ENCODE data around the gene IQSEC3.
"Not testable (repeated sequence)": the region's sequence is repeated elsewhere in the genome, so short reads cannot be mapped to it uniquely, and the experiment has no call there.

IQSEC3 gene

GRCh38 chr12:52902-53734 is 13.4 kb upstream of the IQSEC3 start:
- DNase-seq (ENCODE audit: low read depth in 3 of 3, low spot score in 1 of 3), result not testable (repeated sequence)

GRCh38 chr12:53735-54730 is 12.5 kb upstream of the IQSEC3 start:
- DNase-seq (ENCODE audit: low read depth in 3 of 3, low spot score in 1 of 3), result no peak

GRCh38 chr12:54750-55535 is 11.6 kb upstream of the IQSEC3 start:
- no peak for DNase-seq (ENCODE audit: low read depth in 3 of 3, low spot score in 1 of 3)

GRCh38 chr12:56683-57346 is 9.8 kb upstream of the IQSEC3 start:
- no peak for DNase-seq (ENCODE audit: low read depth in 3 of 3, low spot score in 1 of 3)

GRCh38 chr12:57539-57938 is 9.0 kb upstream of the IQSEC3 start:
- no peak for DNase-seq (ENCODE audit: low read depth in 3 of 3, low spot score in 1 of 3)

- no peak for DNase-seq (ENCODE audit: low read depth in 3 of 3, low spot score in 1 of 3)
These were observed 7.7 kb upstream of the IQSEC3 start for GRCh38 chr12:58832-59231.

- DNase-seq (ENCODE audit: low read depth in 3 of 3, low spot score in 1 of 3), result not testable (repeated sequence)
These were observed 4.7 kb upstream of the IQSEC3 start for GRCh38 chr12:61845-62244.

GRCh38 chr12:65491-66063 is 990 bp upstream of the IQSEC3 start:
- not testable (repeated sequence) for DNase-seq (ENCODE audit: low read depth in 3 of 3, low spot score in 1 of 3)

- not testable (repeated sequence) for DNase-seq (ENCODE audit: low read depth in 3 of 3, low spot score in 1 of 3)
These were observed 376 bp downstream of the IQSEC3 start for GRCh38 chr12:66782-67504.

- DNase-seq (ENCODE audit: low read depth in 3 of 3, low spot score in 1 of 3), result not testable (repeated sequence)
These were observed 3.1 kb downstream of the IQSEC3 start for GRCh38 chr12:69677-70076.

- DNase-seq (ENCODE audit: low read depth in 3 of 3, low spot score in 1 of 3), result not testable (repeated sequence)
These were observed 4.0 kb downstream of the IQSEC3 start for GRCh38 chr12:70541-70940.

GRCh38 chr12:72018-72417 is 5.5 kb downstream of the IQSEC3 start:
- not testable (repeated sequence) for DNase-seq (ENCODE audit: low read depth in 3 of 3, low spot score in 1 of 3)

GRCh38 chr12:74420-75190 is 8.0 kb downstream of the IQSEC3 start:
- DNase-seq (ENCODE audit: low read depth in 3 of 3, low spot score in 1 of 3), result not testable (repeated sequence)

GRCh38 chr12:75541-75940 is 9.0 kb downstream of the IQSEC3 start:
- not testable (repeated sequence) for DNase-seq (ENCODE audit: low read depth in 3 of 3, low spot score in 1 of 3)

GRCh38 chr12:76102-76501 is 9.5 kb downstream of the IQSEC3 start:
- DNase-seq (ENCODE audit: low read depth in 3 of 3, low spot score in 1 of 3), result not testable (repeated sequence)

GRCh38 chr12:76551-76950 is 10.0 kb downstream of the IQSEC3 start:
- not testable (repeated sequence) for DNase-seq (ENCODE audit: low read depth in 3 of 3, low spot score in 1 of 3)

- not testable (repeated sequence) for DNase-seq (ENCODE audit: low read depth in 3 of 3, low spot score in 1 of 3)
These were observed 10.6 kb downstream of the IQSEC3 start for GRCh38 chr12:77101-77719.

- not testable (repeated sequence) for DNase-seq (ENCODE audit: low read depth in 3 of 3, low spot score in 1 of 3)
These were observed 11.3 kb downstream of the IQSEC3 start for GRCh38 chr12:77769-78383.

Measured in stimulated activated CD4-positive, alpha-beta T cell treated with anti-CD3 and anti-CD28 coated beads, TNF-alpha, amount 100 ng/mL, for 1 hour (primary cell).